ENCODE data around the gene PKNOX1.

The PKNOX1 gene

GRCh38 chr21:42969193-42969600 is 5.2 kb upstream of the PKNOX1 start:
- TF ChIP-seq MAX (IDR thresholded peaks at IDR 0.05; ENCODE audit: low read depth, low read length) (no peak), MYC (IDR thresholded peaks at IDR 0.05; ENCODE audit: low read depth, low read length) (no peak), POLR2A (IDR thresholded peaks at IDR 0.05; ENCODE audit: extremely low read depth, insufficient read length) (no peak), CTCF (IDR thresholded peaks at IDR 0.05; ENCODE audit: low read depth, low read length) (no peak)
- no peak overlapping the region for H3K4me3 ChIP-seq (ENCODE audit: low read depth, low read length)
- no peak for DNase-seq (ENCODE audit: low read depth)

- DNase-seq (ENCODE audit: low read depth), result no peak
- no peak overlapping the region for H3K4me3 ChIP-seq (ENCODE audit: low read depth, low read length)
- TF ChIP-seq MYC (IDR thresholded peaks at IDR 0.05; ENCODE audit: low read depth, low read length) (no peak), MAX (IDR thresholded peaks at IDR 0.05; ENCODE audit: low read depth, low read length) (no peak), CTCF (IDR thresholded peaks at IDR 0.05; ENCODE audit: low read depth, low read length) (no peak), POLR2A (IDR thresholded peaks at IDR 0.05; ENCODE audit: extremely low read depth, insufficient read length) (no peak)
Observed at GRCh38 chr21:42970946-42971653, 3.3 kb upstream of the PKNOX1 start.

GRCh38 chr21:42971897-42972275 is 2.5 kb upstream of the PKNOX1 start:
- DNase-seq (ENCODE audit: low read depth), result no peak
- H3K4me3 ChIP-seq (ENCODE audit: low read depth, low read length), result no peak overlapping the region
- TF ChIP-seq MAX (IDR thresholded peaks at IDR 0.05; ENCODE audit: low read depth, low read length), result no peak
- TF ChIP-seq POLR2A (IDR thresholded peaks at IDR 0.05; ENCODE audit: extremely low read depth, insufficient read length), result no peak
- no peak for TF ChIP-seq CTCF (IDR thresholded peaks at IDR 0.05; ENCODE audit: low read depth, low read length)
- TF ChIP-seq MYC (IDR thresholded peaks at IDR 0.05; ENCODE audit: low read depth, low read length), result no peak

- no peak for DNase-seq (ENCODE audit: low read depth)
- H3K4me3 ChIP-seq (ENCODE audit: low read depth, low read length), result peak overlapping the region; percentile 53
- no peak for TF ChIP-seq POLR2A (IDR thresholded peaks at IDR 0.05; ENCODE audit: extremely low read depth, insufficient read length)
- no peak for TF ChIP-seq MYC (IDR thresholded peaks at IDR 0.05; ENCODE audit: low read depth, low read length)
- TF ChIP-seq MAX (IDR thresholded peaks at IDR 0.05; ENCODE audit: low read depth, low read length), result no peak
- TF ChIP-seq CTCF (IDR thresholded peaks at IDR 0.05; ENCODE audit: low read depth, low read length), result no peak
Observed at GRCh38 chr21:42973309-42973990, 912 bp upstream of the PKNOX1 start.

- peak; percentile 75 for DNase-seq (ENCODE audit: low read depth)
- TF ChIP-seq CTCF (IDR thresholded peaks at IDR 0.05; ENCODE audit: low read depth, low read length), result no peak
- TF ChIP-seq MAX (IDR thresholded peaks at IDR 0.05; ENCODE audit: low read depth, low read length), result 0 out of 2 replicates have a peak, but pooled peaks have one; percentile 11
- peak; percentile 20 for TF ChIP-seq POLR2A (IDR thresholded peaks at IDR 0.05; ENCODE audit: extremely low read depth, insufficient read length)
- peak overlapping the region; percentile 87 for H3K4me3 ChIP-seq (ENCODE audit: low read depth, low read length)
Observed at GRCh38 chr21:42974832-42975820, 764 bp downstream of the PKNOX1 start.

Data from NB4 (cell line).